Neural cell (in vitro differentiated cells): ENCODE results near the gene ILK. TPM values are rescaled to one million over a fixed set of nuclear protein-coding genes. Genes with fewer than 3 reads are reported as not detected.

ENCODE experiments used
- H2AFZ ChIP-seq: fragments of 200-600, 300-800 bp; sonication (generic), shearing (Covaris generic); 2 replicates; pipeline ENCODE4 v1.6.0; 2014; ENCODE audit warnings: low read depth, mild to moderate bottlenecking, antibody characterized with exemption, low read length, moderate library complexity
- H3F3A ChIP-seq: fragments of 200-600 bp; shearing (Covaris generic); 2 replicates; pipeline ENCODE4 v1.6.1; 2016; ENCODE audit warnings: mild to moderate bottlenecking, moderate library complexity, mixed read lengths, antibody characterized with exemption, low read length; ENCODE audit not compliant: insufficient read depth, poor library complexity, severe bottlenecking
- H3K27ac ChIP-seq: fragments of 200-600, 300-800 bp; sonication (generic), shearing (Covaris generic); 2 replicates; pipeline ENCODE4 v1.5.1; 2014; ENCODE audit warnings: mild to moderate bottlenecking, low read length, moderate library complexity
- H3K27me3 ChIP-seq: fragments of 300-800, 200-600 bp; sonication (generic), shearing (Covaris generic); 2 replicates; pipeline ENCODE4 v1.6.0; 2014; ENCODE audit warnings: mild to moderate bottlenecking, low read depth, low read length, moderate library complexity; ENCODE audit not compliant: insufficient read depth
- H3K36me3 ChIP-seq: fragments of 300-800, 200-600 bp; sonication (generic), shearing (Covaris generic); 2 replicates; pipeline ENCODE4 v1.5.1; 2014; ENCODE audit warnings: mild to moderate bottlenecking, antibody characterized with exemption, low read length, moderate library complexity; ENCODE audit not compliant: insufficient read depth
- H3K4me2 ChIP-seq: fragments of 300-800, 200-600 bp; sonication (generic), shearing (Covaris generic); 2 replicates; pipeline ENCODE4 v1.6.0; 2014; ENCODE audit warnings: mild to moderate bottlenecking, low read length
- H3K4me3 ChIP-seq: fragments of 300-800, 200-600 bp; sonication (generic), shearing (Covaris generic); 2 replicates; pipeline ENCODE4 v1.5.1; 2014; ENCODE audit warnings: mild to moderate bottlenecking, low read length, moderate library complexity
- H3K79me2 ChIP-seq: fragments of 200-600 bp; shearing (Covaris generic); replicated peaks from 2 replicates; pipeline ENCODE4 v1.6.0; 2014; ENCODE audit warnings: mild to moderate bottlenecking, low read length, moderate library complexity; ENCODE audit not compliant: insufficient read depth
- H3K9ac ChIP-seq: fragments of 300-800, 200-600 bp; sonication (generic), shearing (Covaris generic); 2 replicates; pipeline ENCODE4 v1.6.1; 2016; ENCODE audit warnings: mild to moderate bottlenecking, low read length, mixed read lengths
- H3K9me2 ChIP-seq: fragments of 200-600 bp; shearing (Covaris generic); 2 replicates; pipeline ENCODE4 v1.6.1; 2016; ENCODE audit warnings: mild to moderate bottlenecking, low read length, mixed read lengths; ENCODE audit not compliant: insufficient read depth
- H3K9me3 ChIP-seq: fragments of 200-600, 300-800 bp; sonication (generic), shearing (Covaris generic); 2 replicates; pipeline ENCODE4 v1.6.1; 2016; ENCODE audit warnings: mild to moderate bottlenecking, mixed run types, low read length, moderate library complexity, mixed read lengths
- H4K20me1 ChIP-seq: fragments of 200-600 bp; shearing (Covaris generic); 2 replicates; pipeline ENCODE4 v1.6.1; 2016; ENCODE audit warnings: mild to moderate bottlenecking, mixed run types; ENCODE audit not compliant: insufficient read depth
- EP300 ChIP-seq: fragments of 450-650 bp; conservative IDR thresholded peaks from 2 replicates; pipeline ENCODE4 v1.6.1; 2014; ENCODE audit warnings: antibody characterized with exemption, mild to moderate bottlenecking, moderate library complexity; ENCODE audit not compliant: poor library complexity, severe bottlenecking
- EZH2 ChIP-seq: fragments of 200-600, 300-800 bp; shearing (Covaris generic), sonication (generic); IDR thresholded peaks from 2 replicates; pipeline ENCODE4 v1.6.1; 2014; ENCODE audit warnings: antibody characterized with exemption, low read length, borderline replicate concordance, mild to moderate bottlenecking; ENCODE audit not compliant: insufficient read depth, poor library complexity, severe bottlenecking
- MXI1 ChIP-seq: fragments of 450-650 bp; conservative IDR thresholded peaks from 2 replicates; pipeline ENCODE4 v1.6.1; 2014; ENCODE audit warnings: antibody characterized with exemption, mild to moderate bottlenecking; ENCODE audit not compliant: poor library complexity, severe bottlenecking
- POLR2AphosphoS5 ChIP-seq: IDR thresholded peaks from 2 replicates; pipeline ENCODE4 v1.6.1; 2012
- RAD21 ChIP-seq: fragments of 450-650 bp; conservative IDR thresholded peaks from 2 replicates; pipeline ENCODE4 v1.6.1; 2014; ENCODE audit warnings: antibody characterized with exemption, mild to moderate bottlenecking, moderate library complexity
- REST ChIP-seq: IDR thresholded peaks from 2 replicates; pipeline ENCODE4 v1.6.1; 2012; ENCODE audit warnings: borderline replicate concordance
- SMC3 ChIP-seq: fragments of 450-650 bp; conservative IDR thresholded peaks from 2 replicates; pipeline ENCODE4 v1.6.1; 2014; ENCODE audit warnings: antibody characterized with exemption, mild to moderate bottlenecking, moderate library complexity; ENCODE audit not compliant: poor library complexity
- TAF1 ChIP-seq: IDR thresholded peaks from 2 replicates; pipeline ENCODE4 v1.6.1; 2012; ENCODE audit warnings: low read depth
- polyA plus RNA-seq: library from polyadenylated mRNA; depleted of rRNA; stranded (reverse); fragments of >200 nt; gene quantifications from 2 replicates; pipeline ENCODE4 v1.2.3, GENCODE V29; 2014
- TF ChIP-seq, protein P1 (sequence below): fragments of 450-650 bp; IDR thresholded peaks from 2 replicates; pipeline ENCODE4 v1.5.1; 2014; ENCODE audit warnings: antibody characterized with exemption, mild to moderate bottlenecking, moderate library complexity; ENCODE audit not compliant: poor library complexity, severe bottlenecking

The ILK gene
- polyA plus RNA-seq, 1 donor from 2014 or later, result 68.8 TPM

DNA sequence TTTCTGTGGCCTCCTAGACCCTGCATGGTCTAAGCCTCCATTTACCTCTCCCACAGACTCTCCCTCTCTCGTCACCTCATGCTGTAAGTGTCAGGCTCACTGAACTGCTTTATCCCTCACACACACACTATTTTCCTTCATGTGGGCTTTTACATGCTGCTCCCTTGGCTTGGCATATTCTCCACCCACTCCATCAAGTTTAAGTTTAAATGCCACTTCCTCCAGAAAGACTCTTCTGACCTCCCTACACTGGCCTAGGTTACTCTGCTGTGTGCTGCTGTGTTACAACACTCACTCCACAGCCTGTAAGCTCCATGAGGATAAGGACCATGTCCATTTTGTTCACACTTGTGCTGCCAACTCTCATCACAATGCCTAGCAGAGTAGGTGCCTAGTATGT lies 49.5 kb downstream of the ILK start:
- Histone ChIP-seq H3K27me3 (no peaks in the 10 kb centered on the region), H3K4me3 (peak overlapping the region; percentile 84), H3K4me2 (peak overlapping the region; percentile 43), H3F3A (no peaks in the 10 kb centered on the region), H4K20me1 (peaks cover 18% of the 10 kb centered on the region), H3K79me2 (peaks cover 82% of the 10 kb centered on the region), H3K36me3 (no peaks in the 10 kb centered on the region), H3K9me3 (no peaks in the 10 kb centered on the region), H3K9me2 (no peaks in the 10 kb centered on the region), H3K9ac (no peak overlapping the region), H2AFZ (no peak overlapping the region), H3K27ac (no peak overlapping the region)
- TF ChIP-seq MXI1, result no peak

DNA sequence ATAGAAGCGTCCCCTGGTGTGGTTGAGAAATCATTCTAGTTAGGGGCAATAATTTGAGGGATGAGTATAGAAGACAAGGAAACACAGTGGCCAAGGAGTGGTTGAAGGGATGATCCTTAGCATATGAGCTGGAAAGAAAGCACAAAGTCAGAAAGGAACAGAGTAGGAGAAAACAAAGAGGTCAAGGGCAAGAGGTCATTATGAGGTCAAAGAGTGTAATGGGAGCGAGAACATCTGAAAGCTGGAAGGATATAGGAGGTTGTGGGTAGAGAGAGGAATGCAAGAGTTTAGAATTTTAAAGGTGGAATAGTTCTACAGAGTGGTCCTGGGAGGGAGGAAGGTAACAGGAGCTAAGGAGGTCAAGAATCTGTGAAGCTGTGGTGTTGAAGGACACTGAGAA lies 50.1 kb downstream of the ILK start:
- Histone ChIP-seq H3K27me3 (no peaks in the 10 kb centered on the region), H3K27ac (peak overlapping the region; percentile 93), H3K9me3 (no peaks in the 10 kb centered on the region), H4K20me1 (peaks cover 13% of the 10 kb centered on the region), H3K9ac (no peak overlapping the region), H2AFZ (no peak overlapping the region), H3K79me2 (peaks cover 77% of the 10 kb centered on the region), H3K4me2 (peak overlapping the region; percentile 43), H3F3A (no peaks in the 10 kb centered on the region), H3K4me3 (peak overlapping the region; percentile 84), H3K9me2 (no peaks in the 10 kb centered on the region), H3K36me3 (no peaks in the 10 kb centered on the region)
- TF ChIP-seq TAF1, result no peak
- no peak for TF ChIP-seq EZH2
- no peak for TF ChIP-seq RAD21
- no peak for TF ChIP-seq REST
- TF ChIP-seq, protein P1, sequence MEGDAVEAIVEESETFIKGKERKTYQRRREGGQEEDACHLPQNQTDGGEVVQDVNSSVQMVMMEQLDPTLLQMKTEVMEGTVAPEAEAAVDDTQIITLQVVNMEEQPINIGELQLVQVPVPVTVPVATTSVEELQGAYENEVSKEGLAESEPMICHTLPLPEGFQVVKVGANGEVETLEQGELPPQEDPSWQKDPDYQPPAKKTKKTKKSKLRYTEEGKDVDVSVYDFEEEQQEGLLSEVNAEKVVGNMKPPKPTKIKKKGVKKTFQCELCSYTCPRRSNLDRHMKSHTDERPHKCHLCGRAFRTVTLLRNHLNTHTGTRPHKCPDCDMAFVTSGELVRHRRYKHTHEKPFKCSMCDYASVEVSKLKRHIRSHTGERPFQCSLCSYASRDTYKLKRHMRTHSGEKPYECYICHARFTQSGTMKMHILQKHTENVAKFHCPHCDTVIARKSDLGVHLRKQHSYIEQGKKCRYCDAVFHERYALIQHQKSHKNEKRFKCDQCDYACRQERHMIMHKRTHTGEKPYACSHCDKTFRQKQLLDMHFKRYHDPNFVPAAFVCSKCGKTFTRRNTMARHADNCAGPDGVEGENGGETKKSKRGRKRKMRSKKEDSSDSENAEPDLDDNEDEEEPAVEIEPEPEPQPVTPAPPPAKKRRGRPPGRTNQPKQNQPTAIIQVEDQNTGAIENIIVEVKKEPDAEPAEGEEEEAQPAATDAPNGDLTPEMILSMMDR, result no peak
- no peak for TF ChIP-seq POLR2AphosphoS5
- no peak for TF ChIP-seq MXI1
- TF ChIP-seq EP300, result no peak
- no peak for TF ChIP-seq SMC3
